Endodermal cell (in vitro differentiated cells): Measurements from ENCODE around the gene RBM34. TPM values are rescaled to one million over a fixed set of nuclear protein-coding genes. Genes with fewer than 3 reads are reported as not detected.

Source experiments
- DNase-seq: peaks from one replicate; pipeline ENCODE4 v3.0.0-alpha.2; 2017
- H3K27ac ChIP-seq: 2 replicates; pipeline ENCODE4 v1.5.1; 2013; ENCODE audit warnings: mild to moderate bottlenecking, low read depth, low read length, moderate library complexity
- H3K27me3 ChIP-seq: 2 replicates; pipeline ENCODE4 v1.6.1; 2013; ENCODE audit warnings: mild to moderate bottlenecking, low read length, moderate library complexity; ENCODE audit not compliant: insufficient read depth, control insufficient read depth, poor library complexity, severe bottlenecking
- H3K36me3 ChIP-seq: 2 replicates; pipeline ENCODE4 v1.7.0; 2013; ENCODE audit warnings: mild to moderate bottlenecking, low read length, moderate library complexity; ENCODE audit not compliant: control insufficient read depth, insufficient read depth
- H3K4me1 ChIP-seq: one replicate; pipeline ENCODE4 v1.7.0; 2013; ENCODE audit warnings: low read length; ENCODE audit not compliant: control insufficient read depth, insufficient read depth
- H3K4me3 ChIP-seq: 2 replicates; pipeline ENCODE4 v1.5.1; 2013; ENCODE audit warnings: mild to moderate bottlenecking, low read length, moderate library complexity
- H3K9ac ChIP-seq: 2 replicates; pipeline ENCODE4 v1.6.1; 2013; ENCODE audit warnings: mild to moderate bottlenecking, low read length, moderate library complexity; ENCODE audit not compliant: poor library complexity, severe bottlenecking; ENCODE audit errors: extremely low read depth
- H3K9me3 ChIP-seq: 2 replicates; pipeline ENCODE4 v1.6.1; 2013; ENCODE audit warnings: mild to moderate bottlenecking, low read length, moderate library complexity; ENCODE audit not compliant: control insufficient read depth
- H3K27ac Mint-ChIP-seq: 2 replicates; pipeline ENCODE4 v1.8.0; 2020; ENCODE audit warnings: mixed read lengths
- H3K27me3 Mint-ChIP-seq: 2 replicates; pipeline ENCODE4 v1.8.0; 2021; ENCODE audit warnings: mild to moderate bottlenecking, mixed read lengths; ENCODE audit not compliant: insufficient read depth
- H3K36me3 Mint-ChIP-seq: 2 replicates; pipeline ENCODE4 v1.8.0; 2020; ENCODE audit warnings: low read depth, mixed read lengths
- H3K4me1 Mint-ChIP-seq: 2 replicates; pipeline ENCODE4 v1.8.0; 2020; ENCODE audit warnings: mixed read lengths
- H3K4me3 Mint-ChIP-seq: 2 replicates; pipeline ENCODE4 v1.8.0; 2020; ENCODE audit warnings: mild to moderate bottlenecking, moderate library complexity, mixed read lengths
- H3K9me3 Mint-ChIP-seq: 2 replicates; pipeline ENCODE4 v1.8.0; 2020; ENCODE audit warnings: mild to moderate bottlenecking, mixed read lengths
- CTCF ChIP-seq: fragments of 200-600 bp; sonication (generic); conservative IDR thresholded peaks from 2 replicates; pipeline ENCODE4 v1.5.0; 2021; ENCODE audit warnings: antibody characterized with exemption, mild to moderate bottlenecking
- whole genome bisulfite sequencing, 2 experiments: methylation state at CpG; one replicate each; pipeline versions ENCODE4 v1.1.5 to v1.1.7; 2013; ENCODE audit warnings: missing lambda C conversion rate in 2 of 2, mixed read lengths in 1 of 2; ENCODE audit not compliant: insufficient coverage in 1 of 2, insufficient read length in 1 of 2; 5-methylcytosine and 5-hydroxymethylcytosine counted together
- total RNA-seq, 2 donors: library from RNA; stranded (reverse); fragmentation: NEBNext Ultra II Directional in 1 of 2; extraction: Animal tissue kit (Norgen Biotek cat#: 25700) in 1 of 2; gene quantifications; 2 replicates in 1 of 2; 3 replicates in 1 of 2; pipeline ENCODE4 v1.2.1, GENCODE V29; 2021

The RBM34 gene
- total RNA-seq, 2 donors from 2014 or later, result 104 to 127 TPM

- WGBS, 2 experiments, result 81 to 96% methylated on average over 8 to 11 of the region's 12 CpGs
- TF ChIP-seq CTCF, result no peak
- Mint-ChIP-seq H3K27me3 (no peaks in the 10 kb centered on the region), H3K9me3 (peaks cover 12% of the 10 kb centered on the region), H3K4me1 (peaks cover 23% of the 10 kb centered on the region), H3K36me3 (peaks cover 82% of the 10 kb centered on the region), H3K27ac (no peak overlapping the region), H3K4me3 (no peak overlapping the region)
- DNase-seq, result no peak
- H3K36me3 ChIP-seq, result peaks cover 82% of the 10 kb centered on the region
- H3K9me3 ChIP-seq, result no peaks in the 10 kb centered on the region
- H3K4me1 ChIP-seq, result peaks cover 8% of the 10 kb centered on the region
- no peak overlapping the region for H3K4me3 ChIP-seq
- no peaks in the 10 kb centered on the region for H3K27me3 ChIP-seq
- H3K9ac ChIP-seq, result no peak overlapping the region
- H3K27ac ChIP-seq, result no peak overlapping the region
Measured at GRCh38 chr1:235134171-235134570, 26.9 kb downstream of the RBM34 start.

- H3K4me3 Mint-ChIP-seq, result no peak overlapping the region
- WGBS, 2 experiments, result 75 to 96% methylated on average over 1 to 3 of the region's 3 CpGs
Measured at GRCh38 chr1:235133086-235133485, 28.0 kb downstream of the RBM34 start.

GRCh38 chr1:235131961-235132360 lies 29.1 kb downstream of the RBM34 start:
- Histone ChIP-seq H3K27me3 (no peaks in the 10 kb centered on the region), H3K9me3 (no peaks in the 10 kb centered on the region), H3K9ac (no peak overlapping the region), H3K4me1 (peaks cover 11% of the 10 kb centered on the region), H3K4me3 (no peak overlapping the region), H3K36me3 (peaks cover 64% of the 10 kb centered on the region), H3K27ac (no peak overlapping the region)
- peaks cover 71% of the 10 kb centered on the region for H3K36me3 Mint-ChIP-seq
- H3K4me1 Mint-ChIP-seq, result peaks cover 26% of the 10 kb centered on the region
- H3K4me3 Mint-ChIP-seq, result no peak overlapping the region
- no peak overlapping the region for H3K27ac Mint-ChIP-seq
- H3K9me3 Mint-ChIP-seq, result peaks cover 12% of the 10 kb centered on the region
- TF ChIP-seq CTCF, result no peak
- no peaks in the 10 kb centered on the region for H3K27me3 Mint-ChIP-seq
- 83 to 87% methylated on average over 3 to 6 of the region's 6 CpGs for WGBS, 2 experiments
- DNase-seq, result no peak

More at GRCh38 chr1:235133086-235133485, 28.0 kb downstream of the RBM34 start:
- no peaks in the 10 kb centered on the region for H3K9me3 ChIP-seq
- TF ChIP-seq CTCF, result no peak
- H3K27ac Mint-ChIP-seq, result peak overlapping the region; percentile 19
- no peak overlapping the region for H3K4me3 ChIP-seq
- peaks cover 71% of the 10 kb centered on the region for H3K36me3 ChIP-seq
- H3K9me3 Mint-ChIP-seq, result peaks cover 12% of the 10 kb centered on the region
- peaks cover 23% of the 10 kb centered on the region for H3K4me1 Mint-ChIP-seq
- no peak overlapping the region for H3K27ac ChIP-seq
- no peak for DNase-seq
- H3K9ac ChIP-seq, result no peak overlapping the region
- no peaks in the 10 kb centered on the region for H3K27me3 Mint-ChIP-seq
- H3K27me3 ChIP-seq, result no peaks in the 10 kb centered on the region
- peaks cover 11% of the 10 kb centered on the region for H3K4me1 ChIP-seq
- peaks cover 72% of the 10 kb centered on the region for H3K36me3 Mint-ChIP-seq
